ENCODE data around the gene FIBIN. TPM values are rescaled to one million over a fixed set of nuclear protein-coding genes. Genes with fewer than 3 reads are reported as not detected.

Gene FIBIN
- total and polyA plus RNA-seq, 2 donors (not counting 3 experiments of a cell fraction or from before 2014, with no cell fraction given), result not detected

- FAIRE-seq, result no peak
- Histone ChIP-seq H3K27ac (ENCODE audit: insufficient read depth, low read depth, low read length) (no peak overlapping the region), H3K9ac (replicated peaks; ENCODE audit: extremely low read depth, insufficient read depth, low read length) (no peak overlapping the region), H3K9me3 (replicated peaks; ENCODE audit: control insufficient read depth, insufficient read depth, low read length) (no peaks in the 10 kb centered on the region), H3K4me3 (replicated peaks in 1 of 3; ENCODE audit: insufficient read depth in 1 of 3, low read depth in 1 of 3, low read length in 3 of 3) (no peak overlapping the region), H3K79me2 (ENCODE audit: control insufficient read depth, insufficient read depth, low read length) (no peaks in the 10 kb centered on the region), H2AFZ (ENCODE audit: low read depth, low read length) (no peak overlapping the region), H3K36me3 (ENCODE audit: control insufficient read depth in 2 of 2, extremely low read depth in 1 of 2, insufficient read depth in 2 of 2, low read length in 2 of 2) (no peaks in the 10 kb centered on the region), H3K27me3 (ENCODE audit: control insufficient read depth in 2 of 2, insufficient read depth in 2 of 2, low read length in 2 of 2) (no peaks in the 10 kb centered on the region), H3K4me2 (ENCODE audit: insufficient read depth, low read length) (no peak overlapping the region), H3K9me1 (replicated peaks; ENCODE audit: control insufficient read depth, extremely low read depth, insufficient read depth, low read length) (no peaks in the 10 kb centered on the region), H4K20me1 (replicated peaks; ENCODE audit: control insufficient read depth, extremely low read depth, insufficient read depth, low read length) (no peaks in the 10 kb centered on the region), H3K4me1 (ENCODE audit: control insufficient read depth, extremely low read depth, insufficient read depth, low read length) (no peaks in the 10 kb centered on the region)
- BruUV-seq (replicated peaks), result no TSS peak
- no peak for DNase-seq (ENCODE audit: low read depth, low spot score)
- intact Hi-C loops (cut with micrococcal nuclease), result no loop called here
- ChIA-PET CTCF (no interaction called here), POLR2A (no interaction called here)
- TF ChIP-seq EZH2 (IDR thresholded peaks at IDR 0.05; ENCODE audit: borderline replicate concordance, low read depth, low read length, severe bottlenecking) (no peak), POLR2AphosphoS5 (IDR thresholded peaks at IDR 0.05; ENCODE audit: insufficient read depth, low read depth, low read length) (no peak), GATA2 (IDR thresholded peaks at IDR 0.05; ENCODE audit: insufficient read depth, insufficient read length, low read depth, low read length) (no peak), POLR2A (IDR thresholded peaks at IDR 0.05; ENCODE audit: low read depth, low read length) (no peak), MYC (IDR thresholded peaks at IDR 0.05; ENCODE audit: low read depth, low read length) (no peak), MAX (IDR thresholded peaks at IDR 0.05; ENCODE audit: insufficient read depth, insufficient read length) (no peak), FOS (IDR thresholded peaks at IDR 0.05; ENCODE audit: borderline replicate concordance, insufficient read depth, low read length) (no peak), JUN (IDR thresholded peaks at IDR 0.05; ENCODE audit: borderline replicate concordance, insufficient read depth, insufficient read length, low read depth) (no peak)
- TF ChIP-seq, protein P1, sequence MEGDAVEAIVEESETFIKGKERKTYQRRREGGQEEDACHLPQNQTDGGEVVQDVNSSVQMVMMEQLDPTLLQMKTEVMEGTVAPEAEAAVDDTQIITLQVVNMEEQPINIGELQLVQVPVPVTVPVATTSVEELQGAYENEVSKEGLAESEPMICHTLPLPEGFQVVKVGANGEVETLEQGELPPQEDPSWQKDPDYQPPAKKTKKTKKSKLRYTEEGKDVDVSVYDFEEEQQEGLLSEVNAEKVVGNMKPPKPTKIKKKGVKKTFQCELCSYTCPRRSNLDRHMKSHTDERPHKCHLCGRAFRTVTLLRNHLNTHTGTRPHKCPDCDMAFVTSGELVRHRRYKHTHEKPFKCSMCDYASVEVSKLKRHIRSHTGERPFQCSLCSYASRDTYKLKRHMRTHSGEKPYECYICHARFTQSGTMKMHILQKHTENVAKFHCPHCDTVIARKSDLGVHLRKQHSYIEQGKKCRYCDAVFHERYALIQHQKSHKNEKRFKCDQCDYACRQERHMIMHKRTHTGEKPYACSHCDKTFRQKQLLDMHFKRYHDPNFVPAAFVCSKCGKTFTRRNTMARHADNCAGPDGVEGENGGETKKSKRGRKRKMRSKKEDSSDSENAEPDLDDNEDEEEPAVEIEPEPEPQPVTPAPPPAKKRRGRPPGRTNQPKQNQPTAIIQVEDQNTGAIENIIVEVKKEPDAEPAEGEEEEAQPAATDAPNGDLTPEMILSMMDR (IDR thresholded peaks at IDR 0.05; ENCODE audit: extremely low read depth in 1 of 2, insufficient read depth in 1 of 2, low read depth in 1 of 2, low read length in 2 of 2), result no peak
- dilution Hi-C loops (cut with MboI; ENCODE audit: extremely low pct_ligation_motif_present, low sequenced_read_pairs), result no loop called here
These were observed 42.0 kb upstream of the FIBIN start for GRCh38 chr11:26951809-26952515.

All from endothelial cell of umbilical vein (primary cell).